ENCODE measurements around the gene COX15.
A peak's percentile ranks its signal among the peaks of the same experiment; 100 is the strongest.

- peak; percentile 21; the same call in 1 of the 2 replicates for TF ChIP-seq EP300 (IDR thresholded peaks at IDR 0.05; ENCODE audit: borderline replicate concordance)
- no peak for TF ChIP-seq NFIC (IDR thresholded peaks at IDR 0.05)
- TF ChIP-seq REST (IDR thresholded peaks at IDR 0.05; ENCODE audit: low read depth) = no peak
- TF ChIP-seq RAD21 (IDR thresholded peaks at IDR 0.05; ENCODE audit: low read depth) = no peak
- TF ChIP-seq YY1 (IDR thresholded peaks at IDR 0.05; ENCODE audit: low read depth) = no peak
- no peak for TF ChIP-seq CEBPB (IDR thresholded peaks at IDR 0.05)
- no peak for TF ChIP-seq MAX (IDR thresholded peaks at IDR 0.05)
- no peak for TF ChIP-seq FOXM1 (IDR thresholded peaks at IDR 0.05; ENCODE audit: borderline replicate concordance, low read depth)
- no peak for TF ChIP-seq USF1 (IDR thresholded peaks at IDR 0.05)
- TF ChIP-seq TAF1 (IDR thresholded peaks at IDR 0.05; ENCODE audit: low read depth) = no peak
- no peak for TF ChIP-seq ZBTB7A (IDR thresholded peaks at IDR 0.05; ENCODE audit: low read depth)
Measured at GRCh38 chr10:99775850-99776249, 43.9 kb upstream of the COX15 start.

Data from Ishikawa (cell line).